Lung (tissue), 12 donors: Measurements from ENCODE around the gene BHMT2. TPM values are rescaled to one million over a fixed set of nuclear protein-coding genes. Genes with fewer than 3 reads are reported as not detected.
A peak's percentile ranks its signal among the peaks of the same experiment; 100 is the strongest.

ENCODE experiments used
- ATAC-seq: fragments of 200-7000 bp; cut with Tn5 transposase; one replicate; pipeline ENCODE4 v1.9.1; 2020; ENCODE audit warnings: moderate number of reproducible peaks; ENCODE audit not compliant: insufficient read depth, low FRiP score
- DNase-seq, 3 donors: peaks; one replicate each; pipeline ENCODE4 v3.0.0-alpha.2; 2013 to 2017
- H3K27ac ChIP-seq, 2 donors: one replicate each; pipeline ENCODE4 v1.5.1; 2013; ENCODE audit warnings: mild to moderate bottlenecking in 2 of 2, moderate library complexity in 2 of 2, control low read depth in 1 of 2, inconsistent platforms in 1 of 2, low read depth in 1 of 2, low read length in 1 of 2
- H3K27me3 ChIP-seq, 3 donors: one replicate each; pipeline ENCODE4 v1.5.1; 2013; ENCODE audit warnings: low read length in 2 of 3; ENCODE audit not compliant: control insufficient read depth in 3 of 3, insufficient read depth in 3 of 3
- H3K36me3 ChIP-seq, 4 donors: one replicate each; pipeline ENCODE4 v1.5.1; 2013; ENCODE audit warnings: low read length in 4 of 4, mild to moderate bottlenecking in 1 of 4, moderate library complexity in 1 of 4; ENCODE audit not compliant: control insufficient read depth in 4 of 4, insufficient read depth in 4 of 4
- H3K4me1 ChIP-seq, 5 donors: one replicate each; pipeline ENCODE4 v1.5.1; 2013; ENCODE audit warnings: low read length in 5 of 5, mild to moderate bottlenecking in 2 of 5, moderate library complexity in 1 of 5; ENCODE audit not compliant: control insufficient read depth in 5 of 5, insufficient read depth in 5 of 5
- H3K4me3 ChIP-seq: one replicate; pipeline ENCODE4 v1.5.1; 2013; ENCODE audit warnings: mild to moderate bottlenecking, control low read depth, moderate library complexity
- H3K9ac ChIP-seq, 2 donors: one replicate each; pipeline ENCODE4 v1.5.1; 2013; ENCODE audit warnings: low read length in 2 of 2, control low read depth in 1 of 2; ENCODE audit not compliant: insufficient read depth in 1 of 2
- H3K9me3 ChIP-seq, 4 donors: one replicate each; pipeline ENCODE4 v1.5.1; 2013; ENCODE audit warnings: low read length in 3 of 4, mild to moderate bottlenecking in 1 of 4, moderate library complexity in 1 of 4; ENCODE audit not compliant: control insufficient read depth in 4 of 4, insufficient read depth in 3 of 4
- WGBS, 2 donors: extraction: QIAGEN DNeasy Blood & Tissue Kit; methylation state at CpG; one replicate each; pipeline ENCODE4 v1.1.7; 2013; 5-methylcytosine and 5-hydroxymethylcytosine counted together
- polyA plus RNA-seq, 2 donors: library from polyadenylated mRNA; stranded (reverse); fragments of 200-250 nt; gene quantifications; one replicate each; pipeline ENCODE4 v1.2.1, GENCODE V29; 2013
- total RNA-seq, 2 donors: library from RNA; depleted of rRNA in 1 of 2; stranded (reverse); fragments of >200 nt in 1 of 2; gene quantifications; one replicate each; pipeline ENCODE4 v1.2.1, GENCODE V29; 2014 to 2021
- TF ChIP-seq, protein P1 (sequence below): IDR thresholded peaks from 2 replicates; pipeline ENCODE4 v1.5.1; 2012; ENCODE audit warnings: mild to moderate bottlenecking; ENCODE audit errors: control extremely low read depth, extremely low read depth
- donor health status: control.
- donor health status: control.
- donor health status: Bipolar disorder and iron deficiency.
- donor health status: healthy.
- donor health status: DM: yes; HTN: yes; CAD: no.

BHMT2 gene
- total and polyA plus RNA-seq, 4 donors = 1.0 to 4.6 (median 1.7) TPM

GRCh38 chr5:79133121-79133656 lies 63.6 kb downstream of the BHMT2 start:
- peaks cover 0 to 7% (median 0%) of the 10 kb centered on the region in 5 donors for H3K4me1 ChIP-seq
- H3K9me3 ChIP-seq = no peaks in the 10 kb centered on the region
- ATAC-seq = no peak
- peak in 2 of 3 donors; percentile 75 to 79 for DNase-seq
- no peaks in the 10 kb centered on the region for H3K36me3 ChIP-seq
- no peak overlapping the region for H3K4me3 ChIP-seq
- no peaks in the 10 kb centered on the region for H3K27me3 ChIP-seq
- WGBS, 2 donors = 10 to 13% methylated on average over 4 of the region's 4 CpGs
- peak overlapping the region in 1 of 2 donors; percentile 23 for H3K9ac ChIP-seq
- H3K27ac ChIP-seq = peak overlapping the region in 1 of 2 donors; percentile 22
- TF ChIP-seq, protein P1, sequence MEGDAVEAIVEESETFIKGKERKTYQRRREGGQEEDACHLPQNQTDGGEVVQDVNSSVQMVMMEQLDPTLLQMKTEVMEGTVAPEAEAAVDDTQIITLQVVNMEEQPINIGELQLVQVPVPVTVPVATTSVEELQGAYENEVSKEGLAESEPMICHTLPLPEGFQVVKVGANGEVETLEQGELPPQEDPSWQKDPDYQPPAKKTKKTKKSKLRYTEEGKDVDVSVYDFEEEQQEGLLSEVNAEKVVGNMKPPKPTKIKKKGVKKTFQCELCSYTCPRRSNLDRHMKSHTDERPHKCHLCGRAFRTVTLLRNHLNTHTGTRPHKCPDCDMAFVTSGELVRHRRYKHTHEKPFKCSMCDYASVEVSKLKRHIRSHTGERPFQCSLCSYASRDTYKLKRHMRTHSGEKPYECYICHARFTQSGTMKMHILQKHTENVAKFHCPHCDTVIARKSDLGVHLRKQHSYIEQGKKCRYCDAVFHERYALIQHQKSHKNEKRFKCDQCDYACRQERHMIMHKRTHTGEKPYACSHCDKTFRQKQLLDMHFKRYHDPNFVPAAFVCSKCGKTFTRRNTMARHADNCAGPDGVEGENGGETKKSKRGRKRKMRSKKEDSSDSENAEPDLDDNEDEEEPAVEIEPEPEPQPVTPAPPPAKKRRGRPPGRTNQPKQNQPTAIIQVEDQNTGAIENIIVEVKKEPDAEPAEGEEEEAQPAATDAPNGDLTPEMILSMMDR = peak; percentile 30

DNA sequence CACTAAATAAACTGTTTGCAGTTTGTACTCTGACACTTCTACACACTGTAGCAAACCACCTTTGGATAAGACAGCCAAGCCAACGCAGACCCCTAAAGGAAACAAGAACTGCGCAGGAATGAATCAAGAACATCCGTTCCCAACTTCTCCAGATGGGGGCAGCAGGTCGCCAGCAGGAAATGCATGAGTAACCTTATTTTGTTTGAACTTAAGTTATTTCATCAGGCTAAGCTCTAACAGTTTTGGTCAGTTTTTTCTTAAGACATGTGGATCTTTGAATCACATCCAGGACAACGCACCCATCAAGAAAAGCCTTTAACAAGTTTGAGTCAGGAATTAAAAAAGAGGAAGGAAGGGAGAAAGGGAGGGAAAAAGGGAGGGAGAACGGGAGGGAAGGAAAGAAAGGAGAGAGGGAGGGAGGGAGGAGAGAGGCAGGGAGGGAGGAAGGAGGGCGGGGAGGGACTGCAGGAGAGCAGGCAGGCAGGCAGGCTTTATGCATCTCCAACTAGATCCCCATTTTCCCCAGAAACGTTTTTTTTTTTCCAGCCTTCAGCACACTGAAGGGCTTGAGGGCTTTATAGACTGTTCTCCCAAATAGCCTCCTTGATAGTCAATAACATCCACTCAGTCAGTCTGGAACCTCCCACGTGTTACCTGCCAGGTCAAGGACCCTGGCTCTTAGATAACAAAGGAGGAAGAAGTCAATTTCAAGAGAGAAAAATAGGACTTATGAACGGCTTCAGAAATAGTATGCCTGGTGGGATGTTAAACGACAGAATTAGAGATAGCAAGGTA lies 64.3 kb downstream of the BHMT2 start:
- Histone ChIP-seq H3K4me3 (no peak overlapping the region), H3K9me3 (no peaks in the 10 kb centered on the region), H3K9ac (peak overlapping the region in 1 of 2 donors; percentile 23), H3K4me1 (peaks cover 0 to 7% (median 0%) of the 10 kb centered on the region in 5 donors), H3K27me3 (no peaks in the 10 kb centered on the region), H3K27ac (peak overlapping the region in 1 of 2 donors; percentile 40), H3K36me3 (no peaks in the 10 kb centered on the region)
- ATAC-seq (peak; percentile 65), DNase-seq (peak; percentile 79 to 91 (median 88))
- TF ChIP-seq, protein P1 = peak; percentile 34
- WGBS, 2 donors = 5 to 7% methylated on average over 11 of the region's 11 CpGs

- Histone ChIP-seq H3K4me3 (no peak overlapping the region), H3K36me3 (no peaks in the 10 kb centered on the region), H3K4me1 (peaks cover 0 to 7% (median 0%) of the 10 kb centered on the region in 5 donors), H3K9ac (no peak overlapping the region), H3K27ac (no peak overlapping the region), H3K27me3 (no peaks in the 10 kb centered on the region), H3K9me3 (peaks cover 0 to 3% (median 0%) of the 10 kb centered on the region in 4 donors)
- DNase-seq = no peak
- no peak for ATAC-seq
- TF ChIP-seq, protein P1 = no peak
- 84 to 95% methylated on average over 5 of the region's 5 CpGs for WGBS, 2 donors
These were observed 66.4 kb downstream of the BHMT2 start for GRCh38 chr5:79135790-79136553.
